Suprapubic skin (tissue), 4 donors: ENCODE data around the gene ITSN1. TPM values are rescaled to one million over a fixed set of nuclear protein-coding genes. Genes with fewer than 3 reads are reported as not detected.
A peak's percentile ranks its signal among the peaks of the same experiment; 100 is the strongest.

ENCODE experiments used
- DNase-seq, 2 donors: peaks; one replicate each; pipeline ENCODE4 v3.0.0-alpha.2; 2019; ENCODE audit warnings: low spot score in 2 of 2
- H3K27ac ChIP-seq: fragments of 200-600 bp; sonication (generic); one replicate; pipeline ENCODE4 v1.5.1; 2019
- H3K27me3 ChIP-seq: fragments of 200-600 bp; sonication (generic); one replicate; pipeline ENCODE4 v1.5.1; 2019
- H3K36me3 ChIP-seq: fragments of 200-600 bp; sonication (generic); one replicate; pipeline ENCODE4 v1.5.1; 2019
- H3K4me1 ChIP-seq: fragments of 200-600 bp; sonication (generic); one replicate; pipeline ENCODE4 v1.5.1; 2019
- H3K4me3 ChIP-seq: fragments of 200-600 bp; sonication (generic); one replicate; pipeline ENCODE4 v1.5.1; 2019; ENCODE audit warnings: mild to moderate bottlenecking
- H3K9me3 ChIP-seq: fragments of 200-600 bp; sonication (generic); one replicate; pipeline ENCODE4 v1.5.1; 2019
- EP300 ChIP-seq: sonication (generic); formaldehyde crosslinking; IDR thresholded peaks from one replicate; pipeline ENCODE4 v1.6.1; 2017; ENCODE audit warnings: antibody characterized with exemption
- POLR2A ChIP-seq, 2 donors: fragments of 450-650 bp; IDR thresholded peaks; one replicate each; pipeline ENCODE4 v1.6.1; 2017; ENCODE audit warnings: antibody characterized with exemption in 2 of 2, mild to moderate bottlenecking in 2 of 2, moderate library complexity in 2 of 2
- POLR2AphosphoS5 ChIP-seq, 3 donors: sonication (generic); formaldehyde crosslinking; IDR thresholded peaks; one replicate each; pipeline ENCODE4 v1.6.1; 2017; ENCODE audit warnings: antibody characterized with exemption in 3 of 3
- WGBS: methylation state at CpG from one replicate; pipeline ENCODE4 v1.1.5; 2018; 5-methylcytosine and 5-hydroxymethylcytosine counted together
- total RNA-seq, 4 donors: library from RNA; depleted of rRNA; stranded (reverse); fragments of >200 nt; gene quantifications; one replicate each; pipeline ENCODE4 v1.1.0, GENCODE V29; 2016
- TF ChIP-seq, protein P1 (sequence below), 2 donors: fragments of 200-600 bp in 1 of 2; fragments of 450-650 bp in 1 of 2; sonication (generic) in 1 of 2; IDR thresholded peaks; one replicate each; pipeline ENCODE4 v1.5.1; 2016 to 2019; ENCODE audit warnings: antibody characterized with exemption in 2 of 2, mild to moderate bottlenecking in 1 of 2, moderate library complexity in 1 of 2

ITSN1 gene
- total RNA-seq, 4 donors from 2014 or later, result 23.8 to 53.3 (median 35.2) TPM

- 77% methylated on average over 11 of the region's 11 CpGs for WGBS
- DNase-seq, result no peak
- Histone ChIP-seq H3K27me3 (no peaks in the 10 kb centered on the region), H3K9me3 (no peaks in the 10 kb centered on the region), H3K4me3 (no peak overlapping the region), H3K4me1 (peaks cover 13% of the 10 kb centered on the region), H3K27ac (no peak overlapping the region), H3K36me3 (peaks cover 28% of the 10 kb centered on the region)
- TF ChIP-seq, protein P1, sequence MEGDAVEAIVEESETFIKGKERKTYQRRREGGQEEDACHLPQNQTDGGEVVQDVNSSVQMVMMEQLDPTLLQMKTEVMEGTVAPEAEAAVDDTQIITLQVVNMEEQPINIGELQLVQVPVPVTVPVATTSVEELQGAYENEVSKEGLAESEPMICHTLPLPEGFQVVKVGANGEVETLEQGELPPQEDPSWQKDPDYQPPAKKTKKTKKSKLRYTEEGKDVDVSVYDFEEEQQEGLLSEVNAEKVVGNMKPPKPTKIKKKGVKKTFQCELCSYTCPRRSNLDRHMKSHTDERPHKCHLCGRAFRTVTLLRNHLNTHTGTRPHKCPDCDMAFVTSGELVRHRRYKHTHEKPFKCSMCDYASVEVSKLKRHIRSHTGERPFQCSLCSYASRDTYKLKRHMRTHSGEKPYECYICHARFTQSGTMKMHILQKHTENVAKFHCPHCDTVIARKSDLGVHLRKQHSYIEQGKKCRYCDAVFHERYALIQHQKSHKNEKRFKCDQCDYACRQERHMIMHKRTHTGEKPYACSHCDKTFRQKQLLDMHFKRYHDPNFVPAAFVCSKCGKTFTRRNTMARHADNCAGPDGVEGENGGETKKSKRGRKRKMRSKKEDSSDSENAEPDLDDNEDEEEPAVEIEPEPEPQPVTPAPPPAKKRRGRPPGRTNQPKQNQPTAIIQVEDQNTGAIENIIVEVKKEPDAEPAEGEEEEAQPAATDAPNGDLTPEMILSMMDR (IDR thresholded peaks at IDR 0.05), result no peak
- no peak for TF ChIP-seq POLR2A (IDR thresholded peaks at IDR 0.05)
- TF ChIP-seq EP300, result no peak
- TF ChIP-seq POLR2AphosphoS5 (IDR thresholded peaks at IDR 0.05), result no peak
These were observed 182.0 kb downstream of the ITSN1 start for GRCh38 chr21:33824156-33824941.

DNA sequence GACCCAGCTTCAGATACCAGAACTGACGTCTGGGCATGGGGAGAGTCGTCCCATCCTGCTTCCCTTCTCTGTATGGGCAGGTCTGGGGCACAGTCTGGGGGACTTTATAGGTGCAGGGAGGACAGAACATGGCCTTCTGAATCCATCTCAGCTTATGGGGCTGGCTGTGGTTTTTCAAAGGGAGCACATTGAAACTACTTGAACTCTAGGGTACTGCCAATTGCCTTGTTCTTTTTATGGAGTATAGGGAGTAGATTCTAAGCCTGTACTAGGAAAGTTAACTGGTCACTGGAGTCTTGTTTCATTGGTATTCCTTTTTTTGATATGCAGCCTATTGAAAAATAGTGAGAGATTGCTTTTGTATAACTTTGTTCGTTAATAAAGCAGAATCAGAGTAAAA lies 183.1 kb downstream of the ITSN1 start:
- TF ChIP-seq POLR2A (IDR thresholded peaks at IDR 0.05) (no peak), EP300 (no peak), POLR2AphosphoS5 (IDR thresholded peaks at IDR 0.05) (no peak)
- TF ChIP-seq, protein P1 (IDR thresholded peaks at IDR 0.05), result no peak
- Histone ChIP-seq H3K4me1 (peaks cover 13% of the 10 kb centered on the region), H3K9me3 (no peaks in the 10 kb centered on the region), H3K27me3 (no peaks in the 10 kb centered on the region), H3K27ac (peak overlapping the region; percentile 49), H3K36me3 (peaks cover 30% of the 10 kb centered on the region), H3K4me3 (no peak overlapping the region)
- no peak for DNase-seq
- 65% methylated on average over 3 of the region's 3 CpGs for WGBS

DNA sequence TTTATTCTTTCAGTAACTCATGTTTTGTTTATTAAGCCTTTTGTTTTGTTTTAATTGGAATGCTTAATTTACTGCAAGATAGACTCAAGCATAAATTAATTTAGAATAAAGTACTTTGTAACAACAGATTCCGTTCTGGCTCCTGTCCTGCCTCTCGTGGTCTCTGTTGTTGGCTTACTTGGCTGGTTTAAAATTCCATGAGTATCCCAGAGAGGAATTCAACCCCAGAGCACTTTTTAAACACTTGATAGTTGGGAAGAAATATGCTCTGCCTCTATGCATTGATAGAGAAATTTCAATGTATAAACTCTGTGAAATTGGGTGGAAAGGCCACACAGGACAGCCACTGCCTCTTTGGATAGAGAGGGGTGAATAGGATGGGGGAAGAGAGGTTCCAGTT lies 183.6 kb downstream of the ITSN1 start:
- 51% methylated on average over 2 of the region's 2 CpGs for WGBS
- Histone ChIP-seq H3K9me3 (no peaks in the 10 kb centered on the region), H3K4me1 (peaks cover 13% of the 10 kb centered on the region), H3K36me3 (peaks cover 26% of the 10 kb centered on the region), H3K4me3 (no peak overlapping the region), H3K27me3 (no peaks in the 10 kb centered on the region), H3K27ac (peak overlapping the region; percentile 10)
- TF ChIP-seq POLR2AphosphoS5 (IDR thresholded peaks at IDR 0.05), result no peak
- TF ChIP-seq POLR2A (IDR thresholded peaks at IDR 0.05), result no peak
- TF ChIP-seq, protein P1 (IDR thresholded peaks at IDR 0.05), result no peak
- no peak for TF ChIP-seq EP300
- DNase-seq, result no peak

- Histone ChIP-seq H3K36me3 (peaks cover 35% of the 10 kb centered on the region), H3K4me1 (peaks cover 13% of the 10 kb centered on the region), H3K9me3 (no peaks in the 10 kb centered on the region), H3K27ac (peak overlapping the region; percentile 40), H3K4me3 (no peak overlapping the region), H3K27me3 (no peaks in the 10 kb centered on the region)
- DNase-seq, result no peak
- WGBS, result 69% methylated on average over 4 of the region's 4 CpGs
- TF ChIP-seq POLR2AphosphoS5 (IDR thresholded peaks at IDR 0.05) (peak in 1 of 3 donors; percentile 11), EP300 (no peak)
These were observed 185.8 kb downstream of the ITSN1 start for GRCh38 chr21:33828083-33828482.

DNA sequence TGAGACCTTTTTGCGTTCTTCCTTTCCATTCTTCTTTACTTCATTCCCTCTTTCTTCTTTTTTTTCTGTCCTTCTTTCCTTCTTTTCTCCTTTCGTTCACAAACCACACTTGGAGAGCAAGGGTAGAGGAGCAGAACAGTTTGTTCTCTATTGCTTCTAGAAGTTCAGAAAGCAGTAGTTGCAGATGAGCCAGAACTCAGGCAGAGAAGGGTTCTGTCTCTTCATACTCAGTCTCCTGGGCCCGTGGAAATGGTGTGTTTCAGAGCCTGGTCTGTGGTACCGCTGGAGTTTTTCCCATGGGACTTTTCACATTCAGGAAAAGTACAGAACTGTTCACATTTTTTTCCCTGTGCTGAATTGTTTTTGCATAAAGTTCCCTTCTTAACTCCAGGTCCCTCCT lies 186.3 kb downstream of the ITSN1 start:
- WGBS, result 71% methylated on average over 4 of the region's 4 CpGs
- H3K4me3 ChIP-seq, result no peak overlapping the region
- peaks cover 13% of the 10 kb centered on the region for H3K4me1 ChIP-seq
- no peaks in the 10 kb centered on the region for H3K27me3 ChIP-seq
- TF ChIP-seq POLR2AphosphoS5 (IDR thresholded peaks at IDR 0.05) (no peak), EP300 (no peak), POLR2A (IDR thresholded peaks at IDR 0.05) (no peak)
- TF ChIP-seq, protein P1 (IDR thresholded peaks at IDR 0.05), result no peak
- H3K36me3 ChIP-seq, result peaks cover 33% of the 10 kb centered on the region
- peak overlapping the region; percentile 40 for H3K27ac ChIP-seq
- no peak for DNase-seq
- H3K9me3 ChIP-seq, result no peaks in the 10 kb centered on the region
